ENCODE results near the gene MSANTD2.

Gene MSANTD2

DNA sequence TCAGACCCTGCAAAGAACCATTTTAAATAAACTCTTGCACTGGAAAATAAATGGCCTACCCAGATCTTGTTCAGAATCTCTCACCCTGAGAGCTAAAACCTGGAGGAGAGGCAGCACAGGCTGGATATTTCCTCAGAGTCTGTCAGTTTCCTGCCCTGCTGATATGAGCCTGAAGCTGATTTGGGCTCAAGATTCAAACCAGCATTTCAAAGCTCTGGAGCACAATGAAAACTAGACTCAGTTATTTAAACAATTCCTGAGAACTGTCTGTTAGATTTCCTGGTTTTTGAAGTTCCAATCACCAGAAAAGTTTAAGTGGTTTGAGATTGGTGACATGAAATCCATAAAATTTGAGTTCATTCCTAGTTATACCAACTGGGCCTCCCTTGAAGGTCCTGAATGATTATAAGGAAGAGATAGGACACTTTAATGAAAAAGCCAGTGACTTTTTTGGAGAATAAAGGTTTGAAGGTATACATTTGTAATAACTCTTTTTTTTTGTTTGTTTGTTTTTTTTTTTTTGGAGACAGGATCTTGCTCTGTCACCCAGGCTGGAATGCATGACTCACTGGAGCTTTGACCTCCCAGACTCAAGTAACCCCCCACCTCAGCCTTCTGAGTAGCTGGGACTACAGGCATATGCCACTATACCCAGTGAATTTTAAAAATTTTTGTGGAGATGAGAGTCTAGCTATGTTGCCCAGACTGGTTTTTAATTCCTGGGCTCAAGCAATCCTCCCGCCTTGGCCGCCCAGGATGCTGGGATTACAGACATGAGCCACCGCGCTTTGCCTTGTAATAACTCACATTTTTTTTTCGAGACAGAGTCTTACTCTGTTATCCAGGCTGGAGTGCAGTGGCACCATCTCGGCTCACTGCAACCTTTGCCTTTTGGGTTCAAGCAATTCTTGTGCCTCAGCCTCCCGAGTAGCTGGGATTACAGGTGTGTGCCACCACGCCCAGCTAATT lies 30.1 kb downstream of the MSANTD2 start:
- no peak for DNase-seq

DNA sequence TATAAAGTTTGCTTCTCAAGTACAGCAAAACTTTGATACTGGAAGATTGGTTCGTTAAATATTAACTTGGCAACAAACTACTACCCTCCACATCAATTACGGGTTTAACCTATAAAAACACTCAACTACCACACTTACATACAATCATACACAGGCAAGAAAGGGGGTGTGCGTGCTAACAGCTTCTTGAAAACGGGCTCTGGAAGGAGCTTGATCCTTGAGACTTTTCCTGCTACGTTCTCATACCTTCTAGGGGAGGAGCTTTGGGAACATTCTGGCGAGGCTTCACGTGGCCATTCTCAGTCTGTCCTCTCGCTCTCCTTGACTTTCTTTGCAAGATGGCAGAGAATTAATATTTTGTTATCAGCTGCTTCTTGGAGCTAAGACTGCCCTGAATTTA lies 31.3 kb downstream of the MSANTD2 start:
- no peak for DNase-seq

DNA sequence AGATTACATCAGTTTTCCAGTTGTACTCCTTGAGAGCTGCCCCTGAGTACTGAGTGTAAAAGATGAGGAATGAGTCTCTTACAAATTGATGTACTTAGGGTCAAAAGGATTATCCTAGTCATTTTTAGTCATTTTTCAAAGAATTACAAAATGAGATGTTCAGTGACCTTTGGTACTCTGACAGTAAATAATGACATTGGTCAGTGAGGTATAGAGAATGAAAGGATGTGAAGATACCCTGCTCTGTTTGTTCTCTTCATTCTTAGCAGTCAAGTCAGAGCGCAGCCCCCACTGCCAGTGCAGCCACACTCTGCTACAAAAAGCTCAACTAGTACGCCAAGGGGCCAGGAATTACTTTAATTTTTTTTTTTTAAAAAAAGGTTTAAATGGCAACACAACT lies 34.0 kb downstream of the MSANTD2 start:
- no peak for DNase-seq

DNA sequence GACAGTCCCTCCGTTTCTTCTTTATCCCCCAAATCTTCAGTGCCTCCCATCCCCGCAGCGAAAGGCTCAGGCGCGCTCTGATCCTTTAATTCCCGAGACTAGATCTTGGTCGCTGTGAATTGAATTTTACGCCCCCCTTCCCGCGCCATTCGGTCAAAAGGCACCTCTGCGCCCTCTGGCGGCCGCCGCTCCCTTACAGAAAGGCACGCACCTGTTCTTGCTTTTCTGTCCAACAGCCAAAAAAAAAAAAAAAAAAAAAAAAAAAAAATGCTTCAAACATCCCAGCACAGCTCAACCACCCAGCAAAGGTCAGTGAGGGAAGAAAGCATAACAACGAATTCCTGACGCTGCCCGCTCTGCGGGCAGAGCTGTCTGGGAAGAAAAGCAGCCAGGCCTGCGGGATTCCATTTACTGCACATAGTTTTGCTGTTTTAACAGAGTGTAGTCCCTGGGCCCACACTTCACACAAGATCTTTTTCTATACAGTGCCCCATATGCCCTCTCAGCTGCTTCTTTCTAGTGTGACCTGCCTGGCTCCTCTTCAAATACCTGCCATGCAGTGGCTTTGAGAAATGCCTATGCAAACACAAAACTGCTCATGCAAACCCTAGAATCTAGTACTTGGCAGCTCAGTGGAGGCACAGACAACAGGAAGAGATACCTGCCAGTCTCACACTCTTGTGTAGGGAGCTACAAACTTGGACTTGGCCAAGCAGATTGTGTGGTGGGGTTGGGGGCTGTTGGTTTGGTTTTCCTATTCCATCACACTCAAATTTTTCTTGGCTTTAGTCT lies 36.9 kb downstream of the MSANTD2 start:
- DNase-seq = peak; percentile 91

DNA sequence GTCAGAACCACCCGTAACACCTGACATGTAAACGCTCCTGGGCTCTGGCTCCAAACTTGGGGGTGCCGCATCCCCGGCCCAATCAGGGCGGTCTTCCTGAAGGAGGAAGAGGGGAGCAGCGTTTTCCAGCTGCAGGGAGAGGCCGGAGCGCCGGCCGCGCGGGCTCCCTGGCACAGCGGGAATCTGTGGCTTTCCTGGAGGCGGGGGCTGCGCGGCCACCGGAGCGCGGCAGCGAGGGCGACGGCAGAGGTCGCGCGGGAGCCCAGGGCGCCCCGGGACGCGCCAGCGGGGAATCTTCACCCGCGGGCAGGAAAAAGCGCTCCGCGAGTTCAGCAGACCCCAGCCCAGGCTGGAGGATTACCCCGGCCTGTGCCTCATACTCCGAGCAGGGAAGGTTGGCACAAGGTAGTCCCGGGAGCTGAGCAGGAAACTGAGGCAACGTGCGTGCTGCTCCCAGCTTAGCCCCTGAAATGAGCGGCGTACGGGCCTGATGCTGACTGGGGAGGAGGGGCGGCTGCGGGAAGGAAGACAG lies 37.5 kb downstream of the MSANTD2 start:
- no peak for DNase-seq

DNA sequence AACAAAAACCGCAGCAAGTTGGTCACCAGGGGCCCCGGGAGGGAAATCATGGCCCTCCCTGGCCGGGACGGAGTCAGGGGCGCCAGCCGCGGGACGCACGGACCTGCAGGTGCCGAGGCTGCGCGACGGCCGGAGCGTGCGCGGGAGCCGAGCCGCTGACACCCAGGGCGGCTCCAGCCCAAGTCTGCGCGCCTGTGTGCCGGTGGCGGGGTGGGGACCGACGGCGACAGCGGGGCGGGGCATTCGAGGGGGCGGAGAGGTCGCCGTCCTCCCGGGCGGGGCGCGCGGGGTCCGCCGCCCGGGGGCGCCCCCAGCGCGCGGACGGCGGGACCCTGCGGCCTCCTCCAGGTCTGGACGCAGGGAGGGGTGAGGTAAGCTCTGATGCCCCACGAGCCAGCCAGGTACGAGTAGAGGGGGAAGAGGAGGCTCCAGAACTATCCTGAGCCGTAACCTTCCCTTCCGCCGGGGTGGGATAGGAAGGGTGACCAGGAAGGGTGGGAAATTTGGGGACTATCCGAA lies 38.0 kb downstream of the MSANTD2 start, which contains the start of gene ESAM:
Gene ESAM (minus strand): TSS at position 186 of the 519 bp plus-strand sequence. CDS start 136 bp downstream, at position 50.
- DNase-seq = peak; percentile 69

DNA sequence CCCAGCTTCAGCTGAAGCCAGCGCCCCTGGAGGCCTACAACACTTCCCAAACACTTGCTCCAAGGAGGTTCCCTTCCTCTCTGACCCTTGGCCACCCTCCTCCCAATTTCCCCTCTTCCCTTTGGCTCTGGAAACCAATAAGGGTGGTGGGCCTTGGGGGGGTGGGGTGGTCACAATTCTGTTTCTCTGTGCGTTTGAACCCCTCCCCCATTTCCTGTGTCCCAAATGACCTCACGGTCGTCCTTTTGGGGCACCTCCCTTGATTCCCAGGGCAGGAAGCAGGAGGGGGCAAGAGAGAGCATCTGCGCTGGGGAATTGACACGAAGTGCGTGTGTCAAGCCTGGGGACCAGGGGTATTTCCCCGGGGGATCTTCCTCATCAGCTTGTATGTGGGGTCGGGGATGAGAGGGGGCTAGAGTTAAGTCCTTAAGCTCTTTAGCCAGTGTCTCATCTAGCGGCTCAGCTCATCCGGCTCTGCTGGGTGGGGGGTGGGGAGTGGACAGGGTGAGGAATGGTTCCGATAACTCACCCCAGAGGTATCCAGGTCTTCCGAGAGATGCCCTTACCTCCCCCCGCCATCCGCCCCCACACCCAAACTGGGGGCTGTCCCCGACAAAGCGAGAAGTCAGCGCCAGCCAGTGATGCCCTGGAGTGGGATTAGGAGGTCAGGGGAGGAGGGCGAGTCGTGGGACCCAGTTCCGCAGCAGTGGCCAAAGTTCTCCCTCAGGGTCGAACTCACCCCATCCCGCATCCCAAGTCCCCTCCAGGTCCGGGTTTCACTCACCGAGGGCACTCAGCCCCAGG lies 38.7 kb downstream of the MSANTD2 start:
- DNase-seq = no peak

DNA sequence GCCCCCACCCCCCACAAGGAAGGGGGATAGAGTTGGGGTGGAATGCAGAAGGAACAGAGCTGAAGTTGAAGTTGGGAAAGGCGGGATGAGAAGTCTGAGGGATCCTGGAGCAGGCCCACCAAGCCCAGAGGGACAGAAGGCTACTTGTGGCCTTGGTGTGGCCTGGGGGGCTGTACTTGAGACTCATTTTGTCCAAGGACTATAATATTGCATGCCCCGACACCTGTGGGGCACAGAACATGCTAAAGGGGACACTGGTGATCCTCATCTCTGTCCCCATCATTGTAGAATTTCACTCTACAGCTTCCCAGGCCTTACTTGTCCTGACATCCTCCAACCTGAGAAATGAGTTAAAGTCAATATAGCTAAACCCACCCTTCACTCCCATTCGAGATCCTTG lies 39.4 kb downstream of the MSANTD2 start:
- no peak for DNase-seq

DNA sequence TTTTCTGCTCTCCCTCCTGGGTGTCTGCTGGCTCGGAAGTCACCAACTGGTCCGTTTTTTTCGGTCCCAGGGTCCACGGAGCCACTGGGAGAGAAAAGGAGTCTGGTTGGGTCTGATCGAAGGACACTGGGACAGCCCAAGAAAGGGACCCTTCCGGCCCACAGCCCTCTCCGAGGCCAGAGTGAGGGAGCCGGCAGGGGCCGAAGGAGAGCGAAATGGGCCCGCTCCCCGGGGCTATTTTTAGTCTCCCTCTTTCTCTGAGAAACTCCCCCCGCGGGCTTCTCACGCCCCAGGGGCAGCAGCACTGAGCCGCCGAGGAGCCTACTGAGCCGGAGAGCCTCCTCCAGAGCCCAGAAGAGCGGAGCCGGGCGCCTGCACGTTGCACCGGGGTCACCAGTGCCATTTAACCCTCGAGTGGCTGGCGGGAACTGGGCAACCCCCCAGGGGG lies 40.0 kb downstream of the MSANTD2 start:
- DNase-seq = no peak

DNA sequence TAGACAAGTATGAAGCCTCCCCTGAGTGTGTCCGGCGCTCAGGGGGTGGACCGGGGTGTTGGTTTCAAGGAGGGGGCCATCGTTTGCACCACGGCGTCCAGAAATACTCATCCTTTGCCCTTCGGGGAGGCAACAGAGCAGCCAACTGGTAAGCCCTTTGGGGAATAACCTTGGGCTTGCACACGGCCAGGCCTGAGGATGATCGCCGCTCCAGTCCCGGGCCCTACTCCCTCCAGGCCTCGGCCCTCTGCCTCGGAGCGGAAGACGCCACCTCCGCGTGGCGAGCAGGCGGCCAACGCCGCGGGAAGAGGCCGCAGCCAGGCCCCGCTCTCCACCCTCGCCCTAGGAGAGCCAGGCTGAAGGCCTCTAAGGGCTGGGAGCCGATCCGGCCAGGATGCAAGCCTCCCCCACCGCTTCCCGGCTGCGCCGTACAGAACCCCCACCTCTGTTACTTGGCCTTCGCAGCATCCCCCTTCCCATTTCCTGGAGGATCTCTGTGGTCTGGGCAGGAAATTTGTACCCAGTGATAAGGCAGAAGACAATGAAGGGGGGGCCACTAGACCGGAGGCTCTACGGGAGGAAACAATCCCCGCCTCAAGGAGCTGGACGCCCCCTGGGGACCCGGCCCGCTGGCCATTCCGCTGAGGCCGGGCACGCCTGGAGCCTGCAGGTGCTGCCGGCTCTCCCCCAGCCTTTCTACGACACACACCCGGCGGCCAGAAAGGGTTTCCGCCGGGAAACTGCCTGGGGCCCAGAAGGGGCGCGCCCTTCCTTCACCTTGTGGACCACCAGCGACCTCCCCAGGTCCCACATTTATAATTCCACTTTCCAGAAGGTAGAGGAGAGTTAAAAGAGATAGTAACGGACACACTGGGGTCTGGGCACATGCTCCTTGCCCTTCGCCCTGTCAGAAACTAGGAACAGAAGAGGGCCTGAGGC lies 40.7 kb downstream of the MSANTD2 start:
- DNase-seq = no peak

DNA sequence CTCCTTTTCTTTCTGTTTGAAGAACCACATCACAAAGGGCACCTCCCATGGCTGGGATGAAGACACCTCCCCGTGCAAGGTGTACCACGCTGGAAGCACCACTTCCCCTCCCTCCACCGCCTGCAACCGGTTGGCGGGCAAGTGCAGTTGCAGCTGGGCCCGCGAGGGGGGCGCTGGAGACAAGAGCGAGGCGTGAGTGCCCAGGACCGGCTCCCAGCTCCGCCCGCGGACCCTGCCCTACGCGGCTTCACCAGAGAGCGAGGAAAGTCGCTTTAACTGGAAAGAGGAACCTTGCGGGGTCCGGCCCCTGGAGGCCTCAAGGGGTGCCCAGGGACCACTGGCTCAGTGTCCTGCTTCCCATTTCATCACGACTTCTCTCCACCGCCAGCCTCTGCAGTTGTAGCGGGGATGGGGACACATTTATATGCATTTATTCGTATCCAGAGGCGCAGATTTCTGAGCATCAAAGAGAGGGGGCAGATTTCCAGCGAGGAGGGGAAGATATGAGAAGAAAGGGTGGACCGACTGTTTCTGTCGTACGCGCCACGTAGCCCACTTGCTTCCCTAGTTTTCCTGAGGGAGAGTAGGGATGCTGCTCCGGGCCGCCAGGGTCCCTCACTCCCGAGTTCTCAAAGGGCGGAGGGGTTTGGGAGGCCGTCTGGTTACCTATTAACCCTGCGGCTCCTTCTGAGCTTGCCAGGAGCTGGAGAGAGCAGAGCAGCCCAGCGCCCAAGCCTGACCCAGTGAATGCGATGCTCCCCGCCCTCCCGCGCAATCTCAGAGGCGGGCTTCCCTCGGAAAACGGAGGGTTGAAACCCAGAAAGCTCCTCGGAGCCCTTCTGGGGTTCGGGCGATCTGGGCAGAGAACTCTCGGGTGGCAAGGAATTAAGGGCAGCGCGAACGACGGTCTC lies 41.6 kb downstream of the MSANTD2 start:
- peak; percentile 82 for DNase-seq

DNA sequence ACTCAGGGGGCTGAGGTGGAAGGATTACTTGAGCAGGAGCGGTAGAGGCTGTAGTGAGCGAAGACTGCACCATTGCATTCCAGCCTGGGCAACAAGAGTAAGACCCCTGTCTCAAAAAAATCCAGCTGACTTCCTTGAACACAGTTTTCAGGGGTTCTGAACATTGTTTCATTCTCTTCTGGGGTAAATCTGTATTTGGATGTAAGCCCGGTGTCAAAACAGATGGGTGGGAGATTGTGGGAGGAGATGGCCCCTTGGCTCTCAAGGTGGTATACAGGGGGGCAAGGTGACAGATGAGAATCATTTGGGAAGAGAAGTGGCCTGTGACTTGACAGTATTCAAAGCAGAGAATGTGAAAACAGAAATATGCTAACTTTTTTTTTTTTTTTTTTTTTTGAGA lies 42.9 kb downstream of the MSANTD2 start:
- DNase-seq = no peak

DNA sequence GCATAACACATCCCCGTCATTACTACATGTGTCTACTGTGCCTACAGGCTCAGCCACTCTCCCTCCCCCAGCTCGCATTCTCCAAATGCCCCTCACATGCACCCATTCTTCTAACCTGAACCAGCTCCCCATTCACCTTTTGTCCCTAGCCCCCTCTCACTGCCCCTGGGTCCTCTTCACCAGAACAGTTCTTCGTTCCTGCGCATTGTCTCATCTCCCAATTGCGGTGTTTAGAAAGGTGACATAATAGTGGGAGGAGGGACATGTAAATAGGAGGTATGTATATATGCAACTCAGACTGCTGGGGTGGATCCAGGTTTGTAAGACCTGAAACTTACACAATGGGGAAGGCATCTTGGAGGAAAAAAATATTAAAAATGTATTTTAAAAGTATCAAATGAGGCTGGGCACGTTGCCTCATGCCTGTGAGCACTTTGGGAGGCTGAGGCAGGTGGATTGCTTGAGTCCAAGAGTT lies 43.4 kb downstream of the MSANTD2 start:
- DNase-seq = no peak

DNA sequence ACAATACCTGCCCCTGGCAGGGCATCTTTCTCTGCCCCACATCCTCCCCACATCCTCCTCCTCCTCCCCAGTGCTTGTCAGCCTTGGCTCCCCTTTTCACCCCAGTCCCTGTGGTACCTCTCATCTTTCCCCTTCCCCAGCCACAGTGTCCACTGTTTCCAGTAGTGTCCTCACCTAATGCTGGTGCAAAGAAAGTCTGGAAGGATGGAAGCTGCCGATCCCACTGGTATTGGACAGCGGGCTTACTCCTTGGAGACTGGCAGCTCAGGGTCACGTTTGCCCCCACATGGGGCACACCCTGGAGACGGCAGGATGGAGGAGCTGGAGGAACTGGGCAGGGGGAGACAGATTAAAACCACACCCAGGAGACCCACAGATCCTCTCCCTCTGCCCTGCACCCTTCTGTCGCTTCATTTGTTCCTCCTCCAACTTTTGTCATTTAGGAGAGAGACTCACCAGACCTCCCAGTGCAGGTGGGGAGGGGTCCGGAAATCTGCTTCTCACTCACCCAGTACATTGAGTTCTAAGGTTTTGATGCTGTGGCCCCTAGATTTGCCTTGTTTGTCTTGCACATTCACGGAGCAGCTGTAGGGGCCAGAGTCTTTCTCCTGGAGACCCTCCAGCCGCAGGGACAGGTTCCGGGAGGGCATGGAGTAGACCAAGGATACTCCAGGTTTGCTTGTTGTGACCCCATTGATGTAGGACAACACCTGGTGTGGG lies 44.0 kb downstream of the MSANTD2 start:
- no peak for DNase-seq

DNA sequence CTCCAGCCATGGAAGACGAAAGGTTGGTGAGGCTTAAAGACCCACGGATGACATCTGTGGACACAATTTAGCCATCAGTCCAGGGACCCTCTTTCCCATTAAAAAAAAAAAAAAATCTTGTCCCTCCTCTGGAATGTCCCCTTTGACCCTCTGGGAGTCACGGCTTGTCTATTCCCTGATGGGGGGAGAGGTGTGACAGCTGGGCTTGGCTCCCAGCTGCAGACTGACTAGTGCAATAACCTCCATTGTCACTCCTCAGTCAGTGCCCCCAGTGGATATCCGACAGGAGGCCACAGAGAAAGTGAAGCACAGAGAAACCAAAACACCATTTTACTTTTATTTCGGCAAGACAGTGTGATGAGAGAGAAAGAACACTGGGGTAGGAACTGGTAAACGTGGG lies 45.5 kb downstream of the MSANTD2 start:
- no peak for DNase-seq

DNA sequence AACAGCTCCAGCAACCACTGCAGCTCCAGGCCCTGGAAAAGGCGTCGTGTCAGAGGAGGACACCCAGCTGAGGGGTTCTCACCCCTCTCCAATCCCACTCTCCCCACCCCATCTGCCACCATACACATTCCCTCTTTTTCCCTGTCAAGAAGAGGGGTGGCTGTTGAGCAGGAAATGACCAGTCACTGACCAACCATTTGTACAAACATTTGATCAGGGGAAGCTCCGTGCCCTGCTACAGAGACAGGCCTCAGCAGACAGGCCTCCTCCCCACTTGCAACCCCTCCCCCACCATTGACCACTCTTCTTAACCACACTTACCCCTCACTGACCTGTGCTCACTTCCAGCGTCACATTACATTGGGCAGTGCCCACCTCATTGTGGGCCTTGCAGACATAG lies 45.9 kb downstream of the MSANTD2 start:
- DNase-seq = no peak

DNA sequence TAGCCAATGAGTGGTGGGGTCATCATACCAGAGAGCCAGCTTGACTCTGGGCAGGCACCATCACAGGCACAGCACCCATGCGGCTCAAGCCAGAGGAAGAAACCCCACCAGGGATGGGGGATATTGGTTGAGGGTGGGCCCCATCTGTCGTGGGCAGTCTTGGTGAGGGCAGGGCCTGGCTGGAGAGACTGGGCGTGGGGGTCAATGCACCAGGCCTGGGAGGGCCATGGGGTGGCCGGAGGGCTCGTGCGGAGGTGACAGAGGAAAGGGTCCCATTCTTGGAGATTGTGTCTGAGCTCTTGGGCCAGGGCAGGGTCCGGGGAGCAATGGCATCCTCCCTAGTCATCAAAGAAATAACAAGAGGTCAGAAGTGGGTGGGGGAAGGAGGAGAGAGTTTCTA lies 46.6 kb downstream of the MSANTD2 start:
- DNase-seq = no peak

DNA sequence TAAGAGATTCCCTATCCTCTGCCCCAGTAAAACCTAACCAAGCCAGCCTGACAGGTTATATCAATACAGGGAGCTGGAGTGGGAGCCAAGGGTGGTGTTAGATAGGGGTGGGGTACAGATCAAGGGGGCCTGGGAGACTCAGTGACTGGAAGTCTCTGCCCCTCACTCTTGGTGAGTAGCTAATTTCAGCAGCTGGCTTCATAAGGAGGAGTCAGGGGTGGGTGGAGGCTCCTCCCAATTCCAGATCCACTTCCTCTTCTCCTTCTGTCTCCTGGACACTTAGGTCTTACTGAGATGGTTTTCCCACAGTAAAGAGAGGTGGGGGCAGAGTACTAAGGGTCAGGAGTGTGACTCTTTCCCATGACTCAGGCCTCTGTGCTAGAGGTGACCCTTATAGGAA lies 47.0 kb downstream of the MSANTD2 start:
- DNase-seq = no peak

DNA sequence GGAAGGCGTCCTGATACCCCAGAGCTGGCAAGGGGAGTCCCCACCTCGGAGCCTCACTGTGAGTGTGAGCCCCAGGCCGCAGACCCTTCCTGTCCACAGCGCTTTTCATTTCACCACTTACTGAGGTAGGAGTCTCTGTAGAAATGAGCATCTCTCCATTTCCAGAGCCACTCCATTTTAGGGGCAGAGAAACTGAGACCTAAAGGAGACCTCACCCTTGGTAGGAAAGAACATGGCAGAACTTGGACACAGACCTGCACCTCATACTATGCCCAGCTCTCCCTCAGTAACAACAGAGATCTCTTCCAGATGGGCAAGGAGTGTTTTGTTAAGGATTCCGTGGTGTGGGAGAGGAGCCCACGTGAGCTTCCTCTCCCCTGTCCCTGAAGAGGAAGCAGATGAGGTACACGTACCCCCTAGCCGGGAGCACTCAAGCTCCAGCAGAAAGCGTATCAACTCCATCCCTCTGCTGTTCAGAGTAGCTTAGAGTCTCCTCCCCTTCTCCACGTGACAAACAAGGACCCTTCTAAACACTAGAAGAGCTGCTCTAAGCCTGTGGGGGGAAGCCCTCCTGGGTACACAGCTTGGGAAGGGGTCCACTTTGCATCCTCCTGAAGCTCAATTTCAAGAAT lies 47.6 kb downstream of the MSANTD2 start:
- no peak for DNase-seq

Measured in activated CD4-positive, alpha-beta T cell treated with anti-CD3 and anti-CD28 coated beads for 48 hours (primary cell).